Activated CD4-positive, CD25-positive, alpha-beta regulatory T cell treated with anti-CD3 and anti-CD28 coated beads, Interleukin-2, amount 50 U/mL, for 72 hours (primary cell): ENCODE data around the gene C16orf74.

Experiments used
- DNase-seq: peaks from one replicate; pipeline ENCODE4 v3.0.0; 2021

C16orf74 gene

GRCh38 chr16:85716022-85716679 is 34.7 kb downstream of the C16orf74 start:
- DNase-seq = no peak

GRCh38 chr16:85715169-85716021 is 35.5 kb downstream of the C16orf74 start:
- no peak for DNase-seq

- no peak for DNase-seq
Measured at GRCh38 chr16:85712801-85713200, 38.1 kb downstream of the C16orf74 start.

- DNase-seq = no peak
Measured at GRCh38 chr16:85711982-85712587, 38.8 kb downstream of the C16orf74 start.

DNA sequence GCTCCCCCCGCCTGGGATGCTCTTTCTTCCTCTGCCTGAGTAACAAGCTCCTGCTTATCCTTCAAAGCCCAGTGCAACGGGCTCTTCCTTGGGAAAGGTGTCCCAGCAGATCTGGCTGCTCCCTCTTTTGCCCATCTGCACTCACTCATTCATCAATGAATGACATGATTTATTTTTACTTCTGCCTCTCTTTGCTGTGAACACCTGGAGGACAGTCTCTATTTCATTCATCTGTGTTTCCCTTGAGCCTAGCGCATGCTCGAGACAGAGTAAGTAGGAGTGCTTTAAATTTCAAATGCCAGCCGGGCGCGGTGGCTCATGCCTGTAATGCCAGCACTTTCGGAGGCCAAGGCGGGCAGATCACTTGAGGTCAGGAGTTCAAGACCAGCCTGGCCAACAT is 40.2 kb downstream of the C16orf74 start:
- no peak for DNase-seq

GRCh38 chr16:85709766-85710585 is 40.9 kb downstream of the C16orf74 start:
- no peak for DNase-seq

- no peak for DNase-seq
Measured at GRCh38 chr16:85708338-85708737, 42.6 kb downstream of the C16orf74 start.

- DNase-seq = no peak
Measured at GRCh38 chr16:85707528-85708095, 43.3 kb downstream of the C16orf74 start.

- no peak for DNase-seq
Measured at GRCh38 chr16:85706449-85707034, 44.4 kb downstream of the C16orf74 start.

DNA sequence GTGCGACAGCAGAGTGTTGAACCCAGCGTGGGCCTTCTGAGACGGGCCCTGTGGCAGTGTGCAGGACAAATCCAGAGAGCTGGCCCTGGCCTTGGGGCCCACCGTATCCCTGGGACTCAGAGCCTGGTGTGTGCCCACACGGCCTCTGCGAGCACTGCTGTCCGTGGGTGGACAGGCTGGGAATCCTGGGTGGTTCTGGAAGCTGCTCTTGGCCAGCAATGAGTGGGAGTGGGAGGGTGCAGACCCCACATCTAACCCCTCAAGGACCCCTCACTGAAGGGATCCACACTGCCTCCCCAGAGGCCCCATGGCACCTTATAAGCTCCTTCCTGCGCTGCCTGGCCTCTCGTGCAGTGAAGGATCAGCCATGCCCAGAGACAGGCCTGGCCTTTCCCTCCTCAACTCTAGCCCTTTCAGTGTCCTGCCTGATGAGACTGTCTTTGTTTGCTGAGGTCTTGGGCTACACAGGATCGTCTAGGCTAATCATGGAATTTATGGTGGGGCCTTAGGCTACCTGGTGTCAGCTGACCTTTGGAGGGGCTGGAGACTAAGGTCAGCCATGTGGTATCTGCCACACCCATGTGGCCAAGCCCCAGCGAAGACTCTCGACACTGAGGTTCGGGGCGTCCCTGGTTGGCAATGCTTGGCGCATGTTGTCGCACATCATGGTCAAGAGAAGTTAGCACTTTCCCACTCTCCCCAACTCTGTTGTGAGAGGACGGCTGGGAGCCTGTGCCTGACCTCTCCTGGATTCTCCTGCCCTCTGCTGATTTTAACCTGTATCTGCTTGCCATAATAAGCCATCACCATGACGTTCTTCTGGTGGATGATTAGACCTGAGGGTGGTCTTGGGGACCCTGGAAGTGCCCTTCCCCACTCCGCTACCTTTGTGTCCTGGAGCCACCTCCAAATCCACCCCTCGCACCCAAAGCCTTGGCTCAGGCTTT is 45.7 kb downstream of the C16orf74 start:
- DNase-seq = no peak

GRCh38 chr16:85704011-85704410 is 46.9 kb downstream of the C16orf74 start:
- no peak for DNase-seq

DNA sequence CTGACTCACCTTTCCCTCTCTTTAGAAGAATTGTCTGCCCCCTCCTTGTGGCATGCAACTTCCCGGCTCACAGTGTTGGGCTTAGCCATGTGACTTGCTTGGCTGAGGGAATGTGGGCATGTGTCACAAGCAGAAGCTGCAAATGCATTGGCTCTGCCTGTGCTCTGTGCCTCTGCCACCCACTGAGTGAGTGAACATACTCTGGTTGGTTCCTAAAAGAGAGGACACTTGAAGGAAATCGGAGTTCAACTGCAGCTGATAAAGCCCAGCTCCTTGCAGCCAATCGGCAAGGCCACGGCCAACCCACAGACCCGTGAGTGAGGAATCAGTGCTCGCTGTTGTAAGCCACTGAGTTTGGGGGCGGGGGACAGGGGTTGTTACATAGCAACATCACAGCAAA is 51.3 kb downstream of the C16orf74 start:
- no peak for DNase-seq

GRCh38 chr16:85698935-85699558 is 51.8 kb downstream of the C16orf74 start:
- no peak for DNase-seq

- DNase-seq = no peak
Measured at GRCh38 chr16:85698459-85698891, 52.4 kb downstream of the C16orf74 start.

DNA sequence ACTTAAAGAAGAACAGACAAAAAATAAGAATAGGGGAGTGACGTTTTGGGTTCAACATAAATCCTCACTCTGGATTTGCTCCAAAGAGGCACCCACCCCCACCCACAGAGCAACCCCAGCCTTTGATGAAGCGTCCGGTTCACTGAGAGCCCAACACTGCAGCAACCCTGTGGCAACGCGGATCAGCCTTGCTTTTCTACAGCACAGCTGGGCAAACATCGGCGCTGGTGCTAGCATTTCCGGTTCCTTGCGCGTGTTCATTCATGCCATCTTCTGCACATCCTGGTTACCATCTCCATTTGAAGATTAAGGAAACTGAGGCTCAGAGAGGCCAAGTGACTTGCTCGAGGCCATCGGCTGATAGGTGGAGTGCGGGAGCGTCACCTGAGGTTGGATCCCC is 53.5 kb downstream of the C16orf74 start:
- no peak for DNase-seq

- DNase-seq = no peak
Measured at GRCh38 chr16:85696781-85697180, 54.1 kb downstream of the C16orf74 start.

DNA sequence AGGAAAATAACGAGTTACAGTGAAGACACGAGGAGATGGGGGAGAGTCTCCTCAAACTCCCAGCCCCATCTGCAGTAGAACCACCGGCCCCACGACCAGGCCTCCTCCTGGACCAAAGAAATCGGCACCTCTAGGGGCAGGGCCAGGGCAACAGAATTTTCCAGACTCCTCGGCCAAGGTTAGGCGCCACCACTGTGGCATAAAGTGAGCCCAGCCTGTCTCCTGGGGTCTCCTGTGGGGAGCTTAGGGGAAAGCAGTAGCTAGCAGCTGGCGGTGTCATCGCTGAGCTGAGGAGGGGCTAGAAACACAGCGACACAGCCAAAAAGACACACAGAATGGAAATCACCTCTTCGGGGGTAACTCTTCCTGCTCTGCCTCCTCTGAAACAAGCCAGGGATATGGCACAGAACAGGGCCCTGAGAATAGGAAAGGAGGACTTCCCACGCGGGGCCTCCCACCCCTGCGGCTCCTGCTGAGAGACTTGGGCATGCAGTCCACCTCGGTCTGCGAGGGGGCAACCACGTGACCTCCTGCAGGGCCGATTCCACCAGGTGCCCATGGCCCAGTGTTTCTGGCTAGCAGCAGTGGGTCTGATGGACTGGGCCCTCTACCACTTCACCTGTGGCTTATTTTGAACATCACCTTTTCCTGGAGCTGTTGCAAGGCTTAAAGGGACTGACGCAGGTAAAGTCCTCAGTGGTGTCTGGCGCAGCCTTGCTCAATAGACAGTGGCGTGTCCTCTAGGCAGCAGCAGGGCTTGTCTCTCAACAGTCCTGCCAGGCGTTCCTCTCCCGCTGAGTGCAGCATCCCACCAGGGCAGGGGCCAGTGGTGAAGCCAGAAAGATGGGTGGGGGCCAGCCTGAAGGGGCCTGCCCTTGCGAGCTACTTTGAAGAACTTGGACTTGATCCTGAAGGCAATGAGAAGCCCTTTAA is 55.4 kb downstream of the C16orf74 start:
- DNase-seq = no peak

GRCh38 chr16:85690469-85691064 is 60.3 kb downstream of the C16orf74 start:
- no peak for DNase-seq

DNA sequence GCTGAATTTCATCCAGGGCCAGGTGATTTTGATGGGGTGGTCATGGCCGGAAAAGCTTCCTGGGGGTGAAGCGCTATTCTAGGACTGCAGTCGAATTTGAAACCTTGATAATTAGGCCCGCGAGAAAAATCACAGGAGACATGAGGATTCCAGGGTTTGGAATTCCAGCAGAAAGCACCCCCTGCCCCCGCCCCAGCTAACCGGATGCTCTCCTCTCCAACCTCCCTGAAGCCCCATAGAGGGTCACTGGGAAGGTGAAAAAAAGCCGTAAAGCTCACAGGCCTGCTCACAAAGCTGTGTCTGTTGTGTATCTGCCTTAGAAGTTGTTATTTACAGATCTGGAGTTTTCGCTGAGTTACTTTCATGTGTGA is 61.0 kb downstream of the C16orf74 start:
- DNase-seq = no peak
